GM19035 (cell line): Measurements from ENCODE around the gene ATP5PB.

ENCODE experiments used
- ATAC-seq: cut with Tn5 transposase; IDR thresholded peaks from one replicate; pipeline ENCODE4 v1.9.1; 2021; ENCODE audit not compliant: unreplicated experiment

ATP5PB gene

GRCh38 chr1:111505641-111506119 is 56.4 kb downstream of the ATP5PB start:
- ATAC-seq, result peak; percentile 57

DNA sequence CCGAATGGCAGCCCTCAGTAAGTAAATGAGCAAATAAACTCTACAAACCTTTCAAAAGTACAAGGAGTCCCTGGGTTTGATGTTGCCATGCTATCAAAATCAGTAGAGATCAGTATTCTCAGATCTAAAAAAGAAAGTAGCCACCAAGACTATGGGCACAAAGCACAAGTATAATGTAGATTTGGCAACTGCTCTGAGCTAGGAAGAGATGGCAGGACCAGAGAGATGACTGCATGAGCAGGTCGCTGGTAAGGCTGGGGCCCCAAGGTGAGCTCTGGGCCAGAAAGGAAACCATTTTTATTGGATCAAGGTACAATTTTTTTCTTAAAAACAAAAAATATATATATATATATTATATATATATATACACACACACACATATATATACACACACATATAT is 57.3 kb downstream of the ATP5PB start:
- ATAC-seq, result no peak

DNA sequence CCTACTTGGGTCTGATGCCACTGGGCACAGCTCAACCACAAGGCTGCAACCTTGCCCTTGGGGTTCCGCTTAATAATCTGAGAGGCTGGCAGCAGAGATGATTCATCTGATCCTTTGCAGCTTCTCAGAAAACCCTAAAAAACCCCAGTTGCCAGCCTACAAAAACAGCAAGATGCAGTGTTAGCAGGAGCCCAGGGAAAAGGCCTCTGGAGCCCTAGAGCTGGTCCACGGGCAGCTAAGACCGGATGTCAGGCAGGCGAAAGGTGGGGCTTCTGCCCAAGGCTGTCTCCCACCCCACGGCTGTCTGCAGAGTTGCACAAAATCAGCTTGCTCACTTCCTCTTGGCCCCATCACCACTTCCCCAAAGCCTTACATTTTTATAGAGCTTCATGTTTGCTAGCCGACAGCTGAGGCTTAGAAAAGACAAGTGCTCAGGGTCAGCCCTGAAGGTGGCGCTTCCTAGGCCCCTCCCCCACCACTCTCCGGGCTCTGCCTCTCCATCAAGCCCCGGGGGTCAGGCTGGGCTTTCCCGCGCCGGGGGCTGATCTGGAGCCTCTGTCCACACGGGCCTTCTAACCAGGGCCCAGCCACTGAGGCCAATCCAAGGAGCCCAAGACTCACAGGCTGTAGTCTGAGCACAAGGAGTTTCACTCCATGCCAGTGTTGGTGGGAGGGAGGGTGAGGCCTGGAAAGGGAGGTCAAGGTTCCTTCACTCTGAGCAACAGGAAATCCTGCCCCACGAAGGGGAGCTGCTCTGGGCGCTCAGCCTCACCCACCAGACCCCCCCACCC is 58.3 kb downstream of the ATP5PB start:
- peak; percentile 59 for ATAC-seq

DNA sequence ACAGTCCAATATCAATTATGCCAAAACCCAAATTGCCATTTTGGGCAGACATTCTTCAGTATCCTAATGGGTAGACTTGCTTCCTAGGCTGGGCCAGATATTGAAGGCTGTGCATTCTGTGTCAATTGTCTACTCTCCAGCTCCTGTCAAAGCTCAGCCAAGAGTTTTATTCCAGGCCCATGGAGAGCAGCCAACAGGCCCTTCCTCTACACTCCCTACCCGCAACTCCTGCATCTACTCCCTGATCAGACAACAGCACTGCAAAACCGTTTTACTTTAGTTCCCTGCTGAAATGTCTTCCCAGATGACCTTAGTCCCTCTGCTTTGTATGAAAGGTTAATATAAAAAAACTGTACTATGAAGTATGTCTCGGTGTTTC is 60.7 kb downstream of the ATP5PB start:
- no peak for ATAC-seq

- no peak for ATAC-seq
Measured at GRCh38 chr1:111511370-111511769, 62.1 kb downstream of the ATP5PB start.
